ENCODE results near the gene SLC16A7. TPM values are rescaled to one million over a fixed set of nuclear protein-coding genes. Genes with fewer than 3 reads are reported as not detected.

SLC16A7 gene
- polyA plus RNA-seq, 5 donors = 1.8 to 3.6 (median 2.7) TPM

GRCh38 chr12:59660921-59661597 lies 65.2 kb downstream of the SLC16A7 start:
- DNase-seq = no peak

DNA sequence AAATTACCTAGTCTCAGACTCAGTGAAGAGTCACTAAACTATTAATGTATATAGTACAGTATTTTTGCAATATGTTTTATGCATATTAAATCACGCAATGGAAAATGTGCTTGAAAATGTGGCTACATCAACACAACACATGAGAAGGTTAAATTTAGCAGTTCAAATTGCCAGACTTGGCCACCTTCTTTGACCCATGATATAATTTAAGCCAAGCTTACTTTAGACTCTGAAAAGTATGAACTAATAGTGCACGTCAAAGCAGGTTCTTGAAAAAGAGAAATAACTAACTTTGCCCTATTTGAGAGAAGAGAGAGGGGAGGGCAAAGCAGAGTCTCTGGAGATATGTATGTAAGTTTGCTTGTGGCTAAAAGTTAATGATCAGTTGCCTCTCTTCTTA lies 68.7 kb downstream of the SLC16A7 start:
- DNase-seq = no peak

DNA sequence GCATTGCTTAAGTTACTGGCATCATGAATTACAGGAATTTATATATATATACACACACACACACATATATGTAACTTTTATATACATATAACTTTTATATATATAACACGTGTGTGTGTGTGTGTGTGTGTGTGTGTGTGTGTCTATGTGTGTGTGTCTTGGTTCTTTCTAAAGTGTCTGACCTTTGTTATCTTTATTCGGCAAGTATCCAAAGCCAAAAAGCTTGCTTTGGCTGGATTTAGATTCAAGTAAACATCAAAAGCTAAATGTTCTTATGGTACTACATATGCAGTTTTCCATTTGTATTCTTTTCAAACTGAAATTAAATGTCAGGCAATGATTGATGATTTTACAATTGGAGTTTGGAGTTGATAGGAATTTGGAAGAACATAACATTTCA lies 69.9 kb downstream of the SLC16A7 start:
- no peak for DNase-seq

DNA sequence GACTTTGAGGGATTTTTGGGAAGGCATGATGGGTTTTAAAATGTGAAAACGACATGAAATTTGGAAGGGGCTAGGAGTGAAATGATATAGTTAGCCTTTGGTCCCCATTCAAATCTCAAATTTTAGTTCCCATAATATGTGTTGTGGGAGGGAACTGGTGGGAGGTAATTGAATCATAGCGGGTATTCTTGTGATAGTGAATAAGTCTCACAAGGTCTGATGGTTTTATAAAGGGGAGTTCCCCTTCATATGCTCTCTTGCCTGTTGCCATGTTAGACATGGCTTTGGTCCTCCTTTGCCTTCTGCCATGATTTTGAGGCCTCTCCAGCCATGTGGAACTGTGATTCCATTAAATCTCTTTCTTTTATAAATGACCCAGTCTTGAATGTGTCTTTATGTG lies 72.8 kb downstream of the SLC16A7 start:
- no peak for DNase-seq

GRCh38 chr12:59672273-59672672 lies 76.4 kb downstream of the SLC16A7 start:
- no peak for DNase-seq

- DNase-seq = no peak
Measured at GRCh38 chr12:59675461-59675860, 79.6 kb downstream of the SLC16A7 start.

GRCh38 chr12:59677857-59678256 lies 82.0 kb downstream of the SLC16A7 start:
- DNase-seq = no peak

- DNase-seq = no peak
Measured at GRCh38 chr12:59678759-59679411, 83.1 kb downstream of the SLC16A7 start.

- DNase-seq = no peak
Measured at GRCh38 chr12:59689776-59690175, 93.9 kb downstream of the SLC16A7 start.

DNA sequence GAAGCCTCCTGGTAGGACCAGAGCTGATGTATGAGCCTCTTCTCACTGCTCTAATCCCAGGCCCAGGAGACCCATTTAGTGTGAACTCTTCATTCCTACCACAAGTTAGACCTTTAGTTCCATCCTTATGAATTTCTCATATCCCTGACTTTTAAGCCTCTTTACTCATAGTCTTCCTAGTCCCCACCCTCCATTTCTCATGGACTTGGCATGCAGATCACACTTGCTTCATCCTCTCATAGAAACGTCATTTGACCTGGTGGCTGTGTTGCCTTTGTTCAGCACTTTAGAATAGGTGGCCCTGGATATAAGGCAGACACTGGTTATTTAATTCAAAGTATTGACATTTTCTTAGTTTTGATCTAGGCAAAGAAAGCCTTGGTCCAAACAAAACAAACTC lies 99.5 kb downstream of the SLC16A7 start:
- no peak for DNase-seq

- DNase-seq = peak; percentile 24 to 34
Measured at GRCh38 chr12:59698600-59698999, 102.8 kb downstream of the SLC16A7 start.

DNA sequence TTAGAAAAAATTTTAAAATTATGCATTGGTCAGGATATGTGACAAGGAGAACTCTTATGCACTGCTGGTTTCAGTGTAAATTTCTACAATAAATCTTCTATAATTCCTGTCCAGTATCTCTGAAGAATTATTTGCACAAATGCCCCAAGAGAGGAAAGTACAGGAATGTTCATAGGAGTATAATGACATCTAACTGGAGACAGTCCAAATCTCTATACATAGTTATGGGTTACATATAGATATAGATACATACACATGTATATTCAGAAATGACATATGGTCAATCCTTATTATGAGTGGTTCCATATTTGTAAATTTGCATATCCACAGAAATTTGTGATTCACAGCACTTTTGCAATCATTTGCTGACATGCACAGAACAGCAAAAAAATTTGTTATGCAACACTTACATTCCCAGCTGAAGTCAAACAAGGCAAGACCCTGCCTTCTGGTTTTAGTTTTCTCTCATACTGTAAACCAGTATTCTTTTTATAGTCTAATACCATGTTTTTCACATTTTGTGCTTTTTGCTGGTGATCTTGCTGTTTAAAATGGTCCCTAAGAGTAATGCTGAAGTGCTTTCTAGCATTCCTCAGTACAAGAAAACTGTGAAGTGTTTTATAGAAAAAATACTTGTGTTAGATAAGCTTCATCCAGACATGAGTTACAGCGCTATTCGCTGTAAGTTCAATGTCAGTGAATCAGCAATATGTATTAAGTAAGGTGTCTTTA lies 103.8 kb downstream of the SLC16A7 start:
- peak; percentile 31 to 46 for DNase-seq

DNA sequence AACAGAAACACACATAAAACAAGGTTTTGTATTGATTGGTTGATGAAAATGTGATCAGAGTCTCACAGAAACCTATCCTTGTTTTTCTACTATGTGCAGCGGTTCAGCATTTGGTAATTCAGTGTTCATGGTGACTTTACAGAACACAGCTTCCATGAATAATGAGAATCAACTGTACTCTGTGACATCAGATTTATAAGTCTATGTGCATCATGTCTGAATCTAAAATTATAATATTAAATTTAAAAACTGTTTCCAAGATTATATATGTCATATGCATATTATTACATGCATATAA lies 104.3 kb downstream of the SLC16A7 start:
- DNase-seq = no peak

DNA sequence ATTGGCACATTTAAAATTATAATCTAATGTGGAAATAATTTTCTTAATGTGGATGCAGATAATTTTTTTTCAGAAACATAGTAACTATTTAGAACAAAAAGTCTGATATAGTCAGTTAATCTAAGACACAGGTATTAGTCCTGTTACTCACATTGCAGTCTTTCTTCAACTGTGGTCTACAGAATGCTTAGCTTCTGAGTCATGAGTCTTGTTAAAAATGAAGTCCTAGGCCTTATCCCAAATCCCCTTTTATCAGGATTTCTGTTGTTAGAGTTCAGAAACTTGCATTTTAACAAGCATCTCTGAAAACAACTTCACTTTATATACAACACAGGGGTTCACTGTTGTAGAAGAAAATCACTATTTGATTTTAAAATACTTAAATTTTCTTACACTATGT lies 112.2 kb downstream of the SLC16A7 start:
- no peak for DNase-seq

DNA sequence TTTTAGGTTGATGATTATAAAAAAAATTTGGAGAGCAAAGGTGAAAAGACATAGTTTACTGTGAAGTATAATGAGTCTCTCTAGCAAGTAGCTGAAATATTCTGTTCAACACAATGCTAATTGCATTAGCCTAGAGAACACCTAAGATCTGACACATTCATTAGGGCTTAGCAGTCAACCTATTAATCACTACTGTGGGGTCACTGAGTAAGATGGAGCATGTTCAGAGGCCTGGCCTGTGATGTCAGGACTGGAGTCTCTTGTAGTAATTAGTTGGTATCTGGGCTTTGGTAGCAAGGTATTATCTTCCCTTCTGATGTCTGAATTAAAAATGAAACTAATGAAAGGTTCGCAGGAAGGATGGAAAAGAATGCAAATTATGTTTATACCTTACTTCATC lies 112.7 kb downstream of the SLC16A7 start:
- no peak for DNase-seq

DNA sequence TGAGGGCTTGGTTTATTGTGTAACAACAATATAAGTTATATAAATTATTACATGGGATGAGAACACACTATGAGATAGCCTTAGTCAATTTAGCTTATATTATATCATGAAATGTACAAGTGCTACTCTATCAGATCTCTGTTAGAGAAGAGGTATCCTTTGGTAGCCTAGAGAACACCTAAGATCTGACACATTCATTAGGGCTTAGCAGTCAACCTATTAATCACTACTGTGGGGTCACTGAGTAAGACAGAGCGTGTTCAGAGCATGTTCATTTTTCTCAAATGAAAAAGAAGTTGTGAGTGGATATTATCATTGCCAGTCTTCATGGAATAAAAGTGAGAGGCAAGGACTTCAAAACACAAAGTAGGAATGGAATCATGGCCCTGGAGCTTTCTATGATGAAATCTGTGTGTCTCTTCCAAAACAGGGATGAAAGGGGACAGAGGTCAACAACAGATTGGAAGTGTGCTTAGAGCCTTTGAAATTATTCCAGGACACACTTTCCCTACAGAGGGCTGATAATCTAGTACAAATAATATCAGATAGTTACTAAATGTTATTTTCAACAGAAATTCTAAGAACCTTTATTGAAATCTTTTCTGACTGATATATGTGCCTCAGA lies 114.3 kb downstream of the SLC16A7 start:
- DNase-seq = no peak

DNA sequence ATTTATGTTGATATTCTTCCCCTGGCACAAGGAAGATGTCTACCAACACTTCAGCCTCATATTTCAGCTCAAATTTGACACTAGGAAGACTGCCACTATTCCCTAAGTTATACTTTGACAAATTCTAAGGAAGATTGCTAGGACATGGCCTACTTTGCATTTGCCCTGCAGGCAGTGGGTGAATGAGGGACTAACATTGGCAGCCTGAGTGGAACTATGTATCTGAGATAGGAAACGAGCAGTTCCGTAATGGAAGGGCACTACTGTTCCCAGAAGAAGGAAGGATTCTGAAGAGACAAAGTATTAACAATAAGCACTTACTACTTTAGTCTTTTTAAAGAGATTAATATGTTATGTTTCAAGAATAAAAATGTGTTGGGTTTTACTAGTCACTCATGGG lies 115.1 kb downstream of the SLC16A7 start:
- DNase-seq = no peak

GRCh38 chr12:59715434-59715833 lies 119.6 kb downstream of the SLC16A7 start:
- DNase-seq = no peak

DNA sequence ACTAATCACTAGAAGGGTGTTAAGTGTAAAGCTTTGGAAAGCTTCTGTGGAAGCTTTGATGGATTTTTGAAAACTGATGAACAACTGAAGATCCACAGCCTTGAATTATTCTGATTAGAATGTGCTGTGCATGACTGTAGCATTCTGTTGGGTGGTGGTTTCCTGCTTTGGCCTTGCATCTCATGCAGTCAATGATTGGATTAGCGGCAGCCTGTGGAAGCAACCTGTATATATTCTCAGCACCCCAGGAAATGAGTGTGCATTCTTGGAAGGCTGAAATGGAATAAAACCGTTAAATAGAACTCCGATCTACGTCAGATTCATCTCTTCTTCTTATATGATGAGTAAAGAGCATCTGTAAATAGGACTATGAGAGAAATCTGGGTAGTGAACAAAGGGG lies 120.2 kb downstream of the SLC16A7 start:
- no peak for DNase-seq

- no peak for DNase-seq
Measured at GRCh38 chr12:59717436-59717835, 121.6 kb downstream of the SLC16A7 start.

DNA sequence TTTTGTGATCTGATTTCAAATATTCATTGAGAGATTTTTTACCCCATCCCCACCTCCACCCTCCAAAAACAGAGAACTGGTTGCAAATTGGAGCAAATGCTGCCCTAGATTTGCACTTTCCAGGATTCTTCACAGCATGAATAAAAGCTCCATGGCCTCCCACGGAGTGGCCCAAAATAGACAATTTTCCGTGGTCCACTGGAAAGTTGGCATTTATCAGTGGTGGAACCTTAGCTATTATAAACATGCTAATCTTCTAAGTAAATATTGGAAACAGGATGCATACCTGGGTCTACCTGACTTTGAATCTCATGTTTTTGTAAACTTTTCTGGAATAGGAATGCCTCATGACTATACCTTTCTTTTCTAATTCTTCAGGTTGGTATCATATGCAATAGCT lies 123.9 kb downstream of the SLC16A7 start:
- no peak for DNase-seq

GRCh38 chr12:59723520-59723919 lies 127.7 kb downstream of the SLC16A7 start:
- DNase-seq = no peak
